Natural killer cell (primary cell): Measurements from ENCODE around the gene HCFC2. TPM values are rescaled to one million over a fixed set of nuclear protein-coding genes. Genes with fewer than 3 reads are reported as not detected.

Source experiments
- ATAC-seq, 3 donors: fragments of 150-1000 bp in 2 of 3; fragments of 200-7000 bp in 1 of 3; cut with Tn5 transposase; 1 replicate in 1 of 3; 2 replicates in 2 of 3; pipeline ENCODE4 v1.10.0; 2021; ENCODE audit warnings: mild to moderate bottlenecking in 2 of 3, moderate library complexity in 2 of 3
- DNase-seq, 2 donors: peaks; one replicate each; pipeline versions ENCODE4 v3.0.0 to v3.0.0-alpha.2; 2013 to 2021; ENCODE audit warnings: mixed read lengths in 1 of 2
- H3K27ac ChIP-seq: one replicate; pipeline ENCODE4 v1.5.1; 2013; ENCODE audit warnings: mild to moderate bottlenecking, low read length
- H3K27me3 ChIP-seq: one replicate; pipeline ENCODE4 v1.6.1; 2013; ENCODE audit warnings: low read length; ENCODE audit not compliant: control insufficient read depth, insufficient read depth
- H3K36me3 ChIP-seq: one replicate; pipeline ENCODE4 v1.6.1; 2013; ENCODE audit warnings: low read length; ENCODE audit not compliant: control insufficient read depth, insufficient read depth
- H3K4me1 ChIP-seq: one replicate; pipeline ENCODE4 v1.6.1; 2013; ENCODE audit warnings: low read length; ENCODE audit not compliant: control insufficient read depth, insufficient read depth
- H3K4me3 ChIP-seq: one replicate; pipeline ENCODE4 v1.5.1; 2013; ENCODE audit warnings: low read length
- H3K9me3 ChIP-seq: one replicate; pipeline ENCODE4 v1.6.1; 2013; ENCODE audit warnings: low read length; ENCODE audit not compliant: control insufficient read depth, insufficient read depth
- H3K27ac Mint-ChIP-seq, 2 donors: one replicate each; pipeline ENCODE4 v1.8.0; 2022; ENCODE audit warnings: mild to moderate bottlenecking in 2 of 2, mixed read lengths in 2 of 2, moderate library complexity in 1 of 2
- H3K27me3 Mint-ChIP-seq, 2 donors: one replicate each; pipeline ENCODE4 v1.8.0; 2022; ENCODE audit warnings: low read depth in 2 of 2, mixed read lengths in 2 of 2
- H3K36me3 Mint-ChIP-seq: one replicate; pipeline ENCODE4 v1.8.0; 2022; ENCODE audit warnings: mixed read lengths
- H3K4me1 Mint-ChIP-seq, 2 donors: one replicate each; pipeline ENCODE4 v1.8.0; 2022; ENCODE audit warnings: mixed read lengths in 2 of 2
- H3K4me3 Mint-ChIP-seq: one replicate; pipeline ENCODE4 v1.8.0; 2022; ENCODE audit warnings: mild to moderate bottlenecking, moderate library complexity, mixed read lengths
- H3K9me3 Mint-ChIP-seq, 2 donors: one replicate each; pipeline ENCODE4 v1.8.0; 2022; ENCODE audit warnings: mixed read lengths in 2 of 2
- WGBS: methylation state at CpG from one replicate; pipeline ENCODE4 v1.1.7; 2013; ENCODE audit warnings: missing lambda C conversion rate; ENCODE audit not compliant: insufficient coverage; 5-methylcytosine and 5-hydroxymethylcytosine counted together
- intact Hi-C: fragments of 100-400 bp; cut with micrococcal nuclease; formaldehyde crosslinking; loops from one replicate; pipeline ENCODE4 v1.14.2; 2022
- total RNA-seq, 4 donors: library from RNA; stranded (reverse); fragments of 120-200 nt in 1 of 4; gene quantifications; one replicate each; pipeline versions ENCODE4 v1.2.3 to v1.2.4, GENCODE V29; 2013 to 2022
- TF ChIP-seq, protein P1 (sequence below): fragments of 200-600 bp; IDR thresholded peaks from one replicate; pipeline ENCODE4 v1.8.0; 2022; ENCODE audit warnings: antibody characterized with exemption

Gene HCFC2
- total RNA-seq, 3 donors from 2014 or later (not counting 1 experiment from before 2014, with no cell fraction given): 20.3 to 24.4 (median 23.8) TPM

DNA sequence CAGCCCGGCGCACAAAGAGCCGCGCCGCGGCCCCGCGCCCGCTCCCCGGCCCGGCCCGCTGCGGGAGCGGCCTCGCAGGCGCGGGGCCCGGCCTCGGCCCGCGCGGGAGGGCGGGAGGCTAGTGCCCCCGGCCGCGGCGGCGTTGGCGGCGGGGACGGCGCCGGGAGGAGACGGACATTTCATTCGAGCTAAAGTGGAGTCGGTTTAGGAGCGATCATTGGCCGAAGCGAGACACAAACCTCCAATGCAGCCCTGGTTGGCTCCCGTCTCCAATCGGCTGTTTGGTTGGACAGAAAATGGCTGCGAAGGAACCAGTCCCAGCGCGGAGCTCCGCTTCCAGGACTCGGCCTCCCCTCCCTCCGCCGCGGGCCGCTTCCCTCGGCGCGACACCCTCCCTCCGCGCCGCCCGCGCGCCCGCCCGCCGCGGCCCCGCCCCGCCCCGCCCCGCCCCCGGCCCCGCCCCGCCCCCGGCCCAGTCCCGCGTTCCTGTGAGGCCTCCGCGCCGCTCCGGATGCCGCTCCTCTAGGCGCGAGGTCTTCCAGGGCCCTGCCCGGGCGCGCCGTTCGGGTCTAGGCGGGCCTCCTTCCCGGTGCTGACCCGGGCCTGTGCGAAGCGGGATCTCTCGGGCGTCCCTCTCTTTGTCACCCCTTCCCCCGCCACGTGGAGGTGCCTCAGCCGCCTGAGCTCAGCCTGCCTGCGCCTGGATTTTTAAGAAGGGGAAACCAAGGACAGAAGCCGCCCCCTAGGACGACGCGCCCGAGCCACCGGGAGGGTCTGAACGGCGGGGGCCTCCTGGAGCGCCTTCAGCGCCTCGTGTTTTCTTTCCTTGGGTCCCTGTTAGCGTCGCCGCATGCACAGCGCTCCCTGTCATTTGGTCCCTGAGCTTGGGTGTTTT, 73.8 kb downstream of the HCFC2 start, which contains the start of gene NFYB:
TSS of gene NFYB (minus strand) at position 309 of the 895 bp plus-strand sequence. CDS start 2,757 bp downstream, outside the sequence.
- peak within 1 kb of the TSS; percentile 60 for H3K27ac ChIP-seq
- TF ChIP-seq, protein P1, sequence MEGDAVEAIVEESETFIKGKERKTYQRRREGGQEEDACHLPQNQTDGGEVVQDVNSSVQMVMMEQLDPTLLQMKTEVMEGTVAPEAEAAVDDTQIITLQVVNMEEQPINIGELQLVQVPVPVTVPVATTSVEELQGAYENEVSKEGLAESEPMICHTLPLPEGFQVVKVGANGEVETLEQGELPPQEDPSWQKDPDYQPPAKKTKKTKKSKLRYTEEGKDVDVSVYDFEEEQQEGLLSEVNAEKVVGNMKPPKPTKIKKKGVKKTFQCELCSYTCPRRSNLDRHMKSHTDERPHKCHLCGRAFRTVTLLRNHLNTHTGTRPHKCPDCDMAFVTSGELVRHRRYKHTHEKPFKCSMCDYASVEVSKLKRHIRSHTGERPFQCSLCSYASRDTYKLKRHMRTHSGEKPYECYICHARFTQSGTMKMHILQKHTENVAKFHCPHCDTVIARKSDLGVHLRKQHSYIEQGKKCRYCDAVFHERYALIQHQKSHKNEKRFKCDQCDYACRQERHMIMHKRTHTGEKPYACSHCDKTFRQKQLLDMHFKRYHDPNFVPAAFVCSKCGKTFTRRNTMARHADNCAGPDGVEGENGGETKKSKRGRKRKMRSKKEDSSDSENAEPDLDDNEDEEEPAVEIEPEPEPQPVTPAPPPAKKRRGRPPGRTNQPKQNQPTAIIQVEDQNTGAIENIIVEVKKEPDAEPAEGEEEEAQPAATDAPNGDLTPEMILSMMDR: no peak
- no peaks in the 10 kb centered on the region for H3K9me3 Mint-ChIP-seq
- no peaks in the 10 kb centered on the region for H3K27me3 ChIP-seq
- H3K4me3 ChIP-seq: peak within 1 kb of the TSS; percentile 54
- H3K4me3 Mint-ChIP-seq: peak within 1 kb of the TSS; percentile 74
- intact Hi-C loops: loop anchor here (1.0 to 2.0 kb wide), 3 partner anchors 73 to 208 kb away; partner anchors contain the start of genes HCFC2 and HSP90B1
- DNase-seq (peak; percentile 88 to 97), ATAC-seq (peak; percentile 94 to 98 (median 94))
- H3K36me3 Mint-ChIP-seq: no peaks in the 10 kb centered on the region
- peak within 1 kb of the TSS; percentile 28 to 63 for H3K27ac Mint-ChIP-seq
- peaks cover 12% of the 10 kb centered on the region for H3K4me1 ChIP-seq
- no peaks in the 10 kb centered on the region for H3K4me1 Mint-ChIP-seq
- peaks cover 3% of the 10 kb centered on the region for H3K36me3 ChIP-seq
- H3K9me3 ChIP-seq: no peaks in the 10 kb centered on the region
- WGBS: 6% methylated on average over 105 of the region's 111 CpGs
- H3K27me3 Mint-ChIP-seq: peaks cover 0 to 3% of the 10 kb centered on the region in 2 donors

DNA sequence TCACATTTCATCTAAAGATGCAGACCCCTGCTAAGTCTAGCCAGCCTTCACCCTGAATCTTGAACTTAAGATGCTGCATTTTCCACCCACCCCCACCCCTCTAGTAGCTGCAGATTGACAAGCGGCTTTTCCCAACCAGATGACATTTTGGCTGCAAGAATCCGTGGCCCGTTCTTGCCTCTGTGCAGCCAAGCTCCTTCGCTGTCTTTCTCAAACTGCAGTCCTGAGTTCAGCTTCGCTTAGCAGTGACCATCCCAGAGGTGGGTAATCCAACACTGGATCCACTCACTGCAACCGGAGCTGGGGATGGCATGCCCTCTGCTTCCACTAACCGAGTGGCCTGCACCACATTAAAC, 74.4 kb downstream of the HCFC2 start:
- Histone ChIP-seq H3K9me3 (no peaks in the 10 kb centered on the region), H3K4me1 (peaks cover 12% of the 10 kb centered on the region), H3K27me3 (no peaks in the 10 kb centered on the region), H3K4me3 (peak overlapping the region; percentile 48), H3K36me3 (no peaks in the 10 kb centered on the region), H3K27ac (no peak overlapping the region)
- intact Hi-C loops: loop anchor here (1.0 to 2.0 kb wide), 2 partner anchors 74 to 208 kb away; partner anchors contain the start of genes HCFC2 and HSP90B1
- no peak for ATAC-seq
- Mint-ChIP-seq H3K9me3 (no peaks in the 10 kb centered on the region), H3K27ac (no peak overlapping the region), H3K36me3 (no peaks in the 10 kb centered on the region), H3K4me1 (no peaks in the 10 kb centered on the region), H3K27me3 (peaks cover 3% of the 10 kb centered on the region in 2 donors), H3K4me3 (peak overlapping the region; percentile 71)
- 97% methylated on average over 6 of the region's 7 CpGs for WGBS
- TF ChIP-seq, protein P1: no peak
- DNase-seq: peak in 1 of 2 donors; percentile 26

- no peak overlapping the region for H3K4me3 ChIP-seq
- H3K27ac Mint-ChIP-seq: no peak overlapping the region
- no peak overlapping the region for H3K27ac ChIP-seq
- no peak overlapping the region for H3K4me3 Mint-ChIP-seq
- intact Hi-C loops: no loop called here
- H3K36me3 Mint-ChIP-seq: no peaks in the 10 kb centered on the region
- no peaks in the 10 kb centered on the region for H3K27me3 ChIP-seq
- no peaks in the 10 kb centered on the region for H3K36me3 ChIP-seq
- no peak for DNase-seq
- TF ChIP-seq, protein P1: no peak
- H3K9me3 Mint-ChIP-seq: no peaks in the 10 kb centered on the region
- H3K4me1 ChIP-seq: peaks cover 6% of the 10 kb centered on the region
- 94% methylated on average over 2 of the region's 2 CpGs for WGBS
- no peaks in the 10 kb centered on the region for H3K9me3 ChIP-seq
- ATAC-seq: no peak
- H3K27me3 Mint-ChIP-seq: peaks cover 6 to 18% of the 10 kb centered on the region in 2 donors
- H3K4me1 Mint-ChIP-seq: no peaks in the 10 kb centered on the region
These were observed 78.2 kb downstream of the HCFC2 start for GRCh38 chr12:104142543-104142942.
